Measurements from ENCODE around the gene FGFRL1. TPM values are rescaled to one million over a fixed set of nuclear protein-coding genes. Genes with fewer than 3 reads are reported as not detected.

Gene FGFRL1
- polyA plus RNA-seq, 1 donor: 12.6 TPM

GRCh38 chr4:1056671-1057402 lies 45.4 kb downstream of the FGFRL1 start:
- Histone ChIP-seq H3K27me3 (ENCODE audit: control insufficient read depth, insufficient read depth, low read length) (peaks cover 78% of the 10 kb centered on the region), H3K27ac (ENCODE audit: low read length) (no peak overlapping the region), H3K36me3 (ENCODE audit: control insufficient read depth, insufficient read depth, low read length) (no peaks in the 10 kb centered on the region), H3K4me3 (ENCODE audit: low read length) (no peak overlapping the region), H3K9me3 (ENCODE audit: control insufficient read depth, low read depth, low read length) (peaks cover 6% of the 10 kb centered on the region), H3K4me1 (ENCODE audit: control insufficient read depth, insufficient read depth, low read length) (peaks cover 9% of the 10 kb centered on the region)
- WGBS (ENCODE audit: insufficient coverage, low lambda C conversion rate): 60% methylated on average over 1 of the region's 28 CpGs
- DNase-seq: no peak

GRCh38 chr4:1057403-1057745 lies 45.9 kb downstream of the FGFRL1 start:
- WGBS (ENCODE audit: insufficient coverage, low lambda C conversion rate): no CpG with 5 or more reads among the region's 7 CpGs
- no peaks in the 10 kb centered on the region for H3K36me3 ChIP-seq (ENCODE audit: control insufficient read depth, insufficient read depth, low read length)
- DNase-seq: no peak
- H3K9me3 ChIP-seq (ENCODE audit: control insufficient read depth, low read depth, low read length): peaks cover 6% of the 10 kb centered on the region
- no peak overlapping the region for H3K27ac ChIP-seq (ENCODE audit: low read length)
- H3K27me3 ChIP-seq (ENCODE audit: control insufficient read depth, insufficient read depth, low read length): peaks cover 75% of the 10 kb centered on the region
- no peak overlapping the region for H3K4me3 ChIP-seq (ENCODE audit: low read length)
- H3K4me1 ChIP-seq (ENCODE audit: control insufficient read depth, insufficient read depth, low read length): peaks cover 9% of the 10 kb centered on the region

GRCh38 chr4:1058198-1058996 lies 47.0 kb downstream of the FGFRL1 start:
- H3K27me3 ChIP-seq (ENCODE audit: control insufficient read depth, insufficient read depth, low read length): peaks cover 64% of the 10 kb centered on the region

GRCh38 chr4:1058997-1059665 lies 47.7 kb downstream of the FGFRL1 start:
- H3K27ac ChIP-seq (ENCODE audit: low read length): no peak overlapping the region
- no CpG with 5 or more reads among the region's 16 CpGs for WGBS (ENCODE audit: insufficient coverage, low lambda C conversion rate)
- no peak for DNase-seq
- H3K9me3 ChIP-seq (ENCODE audit: control insufficient read depth, low read depth, low read length): peaks cover 6% of the 10 kb centered on the region
- H3K36me3 ChIP-seq (ENCODE audit: control insufficient read depth, insufficient read depth, low read length): no peaks in the 10 kb centered on the region
- H3K4me1 ChIP-seq (ENCODE audit: control insufficient read depth, insufficient read depth, low read length): peaks cover 9% of the 10 kb centered on the region
- H3K27me3 ChIP-seq (ENCODE audit: control insufficient read depth, insufficient read depth, low read length): peaks cover 59% of the 10 kb centered on the region
- H3K4me3 ChIP-seq (ENCODE audit: low read length): no peak overlapping the region

More at GRCh38 chr4:1058198-1058996, 47.0 kb downstream of the FGFRL1 start:
- H3K36me3 ChIP-seq (ENCODE audit: control insufficient read depth, insufficient read depth, low read length): no peaks in the 10 kb centered on the region
- H3K4me1 ChIP-seq (ENCODE audit: control insufficient read depth, insufficient read depth, low read length): peaks cover 9% of the 10 kb centered on the region
- WGBS (ENCODE audit: insufficient coverage, low lambda C conversion rate): no CpG with 5 or more reads among the region's 35 CpGs
- H3K9me3 ChIP-seq (ENCODE audit: control insufficient read depth, low read depth, low read length): peaks cover 6% of the 10 kb centered on the region
- DNase-seq: no peak
- no peak overlapping the region for H3K4me3 ChIP-seq (ENCODE audit: low read length)
- H3K27ac ChIP-seq (ENCODE audit: low read length): no peak overlapping the region

GRCh38 chr4:1060121-1060520 lies 48.7 kb downstream of the FGFRL1 start:
- peaks cover 63% of the 10 kb centered on the region for H3K27me3 ChIP-seq (ENCODE audit: control insufficient read depth, insufficient read depth, low read length)
- peaks cover 6% of the 10 kb centered on the region for H3K9me3 ChIP-seq (ENCODE audit: control insufficient read depth, low read depth, low read length)

GRCh38 chr4:1060621-1061020 lies 49.2 kb downstream of the FGFRL1 start:
- Histone ChIP-seq H3K4me1 (ENCODE audit: control insufficient read depth, insufficient read depth, low read length) (peaks cover 6% of the 10 kb centered on the region), H3K27me3 (ENCODE audit: control insufficient read depth, insufficient read depth, low read length) (peaks cover 62% of the 10 kb centered on the region)
- no CpG with 5 or more reads among the region's 9 CpGs for WGBS (ENCODE audit: insufficient coverage, low lambda C conversion rate)

More at GRCh38 chr4:1060121-1060520, 48.7 kb downstream of the FGFRL1 start:
- H3K4me3 ChIP-seq (ENCODE audit: low read length): no peak overlapping the region
- no peaks in the 10 kb centered on the region for H3K36me3 ChIP-seq (ENCODE audit: control insufficient read depth, insufficient read depth, low read length)
- H3K27ac ChIP-seq (ENCODE audit: low read length): no peak overlapping the region
- no CpG with 5 or more reads among the region's 10 CpGs for WGBS (ENCODE audit: insufficient coverage, low lambda C conversion rate)
- H3K4me1 ChIP-seq (ENCODE audit: control insufficient read depth, insufficient read depth, low read length): peaks cover 9% of the 10 kb centered on the region
- no peak for DNase-seq

GRCh38 chr4:1061056-1061700 lies 49.8 kb downstream of the FGFRL1 start:
- no peaks in the 10 kb centered on the region for H3K36me3 ChIP-seq (ENCODE audit: control insufficient read depth, insufficient read depth, low read length)
- H3K4me1 ChIP-seq (ENCODE audit: control insufficient read depth, insufficient read depth, low read length): peaks cover 2% of the 10 kb centered on the region
- peaks cover 56% of the 10 kb centered on the region for H3K27me3 ChIP-seq (ENCODE audit: control insufficient read depth, insufficient read depth, low read length)
- H3K4me3 ChIP-seq (ENCODE audit: low read length): no peak overlapping the region
- no peak overlapping the region for H3K27ac ChIP-seq (ENCODE audit: low read length)
- WGBS (ENCODE audit: insufficient coverage, low lambda C conversion rate): no CpG with 5 or more reads among the region's 14 CpGs
- no peak for DNase-seq
- H3K9me3 ChIP-seq (ENCODE audit: control insufficient read depth, low read depth, low read length): peaks cover 3% of the 10 kb centered on the region

More at GRCh38 chr4:1060621-1061020, 49.2 kb downstream of the FGFRL1 start:
- no peaks in the 10 kb centered on the region for H3K36me3 ChIP-seq (ENCODE audit: control insufficient read depth, insufficient read depth, low read length)
- H3K9me3 ChIP-seq (ENCODE audit: control insufficient read depth, low read depth, low read length): peaks cover 6% of the 10 kb centered on the region
- no peak overlapping the region for H3K27ac ChIP-seq (ENCODE audit: low read length)
- no peak overlapping the region for H3K4me3 ChIP-seq (ENCODE audit: low read length)
- no peak for DNase-seq

- H3K4me1 ChIP-seq (ENCODE audit: control insufficient read depth, insufficient read depth, low read length): peaks cover 2% of the 10 kb centered on the region
- peaks cover 55% of the 10 kb centered on the region for H3K27me3 ChIP-seq (ENCODE audit: control insufficient read depth, insufficient read depth, low read length)
- H3K27ac ChIP-seq (ENCODE audit: low read length): no peak overlapping the region
- no peak overlapping the region for H3K4me3 ChIP-seq (ENCODE audit: low read length)
- WGBS (ENCODE audit: insufficient coverage, low lambda C conversion rate): 96% methylated on average over 5 of the region's 6 CpGs
- no peak for DNase-seq
- peaks cover 3% of the 10 kb centered on the region for H3K9me3 ChIP-seq (ENCODE audit: control insufficient read depth, low read depth, low read length)
- no peaks in the 10 kb centered on the region for H3K36me3 ChIP-seq (ENCODE audit: control insufficient read depth, insufficient read depth, low read length)
Observed at GRCh38 chr4:1061760-1062159, 50.3 kb downstream of the FGFRL1 start.

- Histone ChIP-seq H3K4me1 (ENCODE audit: control insufficient read depth, insufficient read depth, low read length) (peaks cover 2% of the 10 kb centered on the region), H3K4me3 (ENCODE audit: low read length) (no peak overlapping the region), H3K36me3 (ENCODE audit: control insufficient read depth, insufficient read depth, low read length) (no peaks in the 10 kb centered on the region), H3K27ac (ENCODE audit: low read length) (no peak overlapping the region), H3K27me3 (ENCODE audit: control insufficient read depth, insufficient read depth, low read length) (peaks cover 49% of the 10 kb centered on the region), H3K9me3 (ENCODE audit: control insufficient read depth, low read depth, low read length) (no peaks in the 10 kb centered on the region)
- no peak for DNase-seq
- 66% methylated on average over 6 of the region's 7 CpGs for WGBS (ENCODE audit: insufficient coverage, low lambda C conversion rate)
Observed at GRCh38 chr4:1062419-1062818, 51.0 kb downstream of the FGFRL1 start.

GRCh38 chr4:1065732-1066131 lies 54.3 kb downstream of the FGFRL1 start:
- no peak for DNase-seq

More at GRCh38 chr4:1065732-1066131, 54.3 kb downstream of the FGFRL1 start:
- Histone ChIP-seq H3K9me3 (ENCODE audit: control insufficient read depth, low read depth, low read length) (no peaks in the 10 kb centered on the region), H3K4me1 (ENCODE audit: control insufficient read depth, insufficient read depth, low read length) (no peaks in the 10 kb centered on the region), H3K27ac (ENCODE audit: low read length) (no peak overlapping the region), H3K4me3 (ENCODE audit: low read length) (no peak overlapping the region), H3K27me3 (ENCODE audit: control insufficient read depth, insufficient read depth, low read length) (peaks cover 29% of the 10 kb centered on the region), H3K36me3 (ENCODE audit: control insufficient read depth, insufficient read depth, low read length) (no peaks in the 10 kb centered on the region)
- no CpG with 5 or more reads among the region's 4 CpGs for WGBS (ENCODE audit: insufficient coverage, low lambda C conversion rate)
